Measurements from ENCODE around the gene CAMK4. TPM values are rescaled to one million over a fixed set of nuclear protein-coding genes. Genes with fewer than 3 reads are reported as not detected.

Gene CAMK4
- total and polyA plus RNA-seq, 4 donors, result 0.27 to 1.4 (median 1.2) TPM

GRCh38 chr5:111486055-111486454 lies 261.9 kb downstream of the CAMK4 start:
- no peaks in the 10 kb centered on the region for H3K36me3 ChIP-seq (ENCODE audit: control insufficient read depth in 4 of 4, insufficient read depth in 3 of 4, low read depth in 1 of 4, low read length in 3 of 4)
- DNase-seq (ENCODE audit: low spot score), result no peak
- 58% methylated on average over 2 of the region's 2 CpGs for WGBS
- no peak overlapping the region for H3K4me3 ChIP-seq (ENCODE audit: low read depth in 1 of 3, low read length in 3 of 3)
- no peaks in the 10 kb centered on the region for H3K9me3 ChIP-seq (ENCODE audit: control insufficient read depth in 4 of 4, low read length in 3 of 4)
- no peaks in the 10 kb centered on the region for H3K27me3 ChIP-seq (ENCODE audit: control insufficient read depth in 4 of 4, insufficient read depth in 4 of 4, low read length in 3 of 4)
- no peaks in the 10 kb centered on the region for H3K4me1 ChIP-seq (ENCODE audit: control insufficient read depth in 4 of 4, insufficient read depth in 4 of 4, low read length in 3 of 4)
- no peak for TF ChIP-seq RXRA (IDR thresholded peaks at IDR 0.05)
- TF ChIP-seq JUND (IDR thresholded peaks at IDR 0.05), result no peak
- TF ChIP-seq, protein P1, sequence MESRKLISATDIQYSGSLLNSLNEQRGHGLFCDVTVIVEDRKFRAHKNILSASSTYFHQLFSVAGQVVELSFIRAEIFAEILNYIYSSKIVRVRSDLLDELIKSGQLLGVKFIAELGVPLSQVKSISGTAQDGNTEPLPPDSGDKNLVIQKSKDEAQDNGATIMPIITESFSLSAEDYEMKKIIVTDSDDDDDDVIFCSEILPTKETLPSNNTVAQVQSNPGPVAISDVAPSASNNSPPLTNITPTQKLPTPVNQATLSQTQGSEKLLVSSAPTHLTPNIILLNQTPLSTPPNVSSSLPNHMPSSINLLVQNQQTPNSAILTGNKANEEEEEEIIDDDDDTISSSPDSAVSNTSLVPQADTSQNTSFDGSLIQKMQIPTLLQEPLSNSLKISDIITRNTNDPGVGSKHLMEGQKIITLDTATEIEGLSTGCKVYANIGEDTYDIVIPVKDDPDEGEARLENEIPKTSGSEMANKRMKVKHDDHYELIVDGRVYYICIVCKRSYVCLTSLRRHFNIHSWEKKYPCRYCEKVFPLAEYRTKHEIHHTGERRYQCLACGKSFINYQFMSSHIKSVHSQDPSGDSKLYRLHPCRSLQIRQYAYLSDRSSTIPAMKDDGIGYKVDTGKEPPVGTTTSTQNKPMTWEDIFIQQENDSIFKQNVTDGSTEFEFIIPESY (IDR thresholded peaks at IDR 0.05), result no peak
- TF ChIP-seq, protein P2, sequence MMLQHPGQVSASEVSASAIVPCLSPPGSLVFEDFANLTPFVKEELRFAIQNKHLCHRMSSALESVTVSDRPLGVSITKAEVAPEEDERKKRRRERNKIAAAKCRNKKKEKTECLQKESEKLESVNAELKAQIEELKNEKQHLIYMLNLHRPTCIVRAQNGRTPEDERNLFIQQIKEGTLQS (IDR thresholded peaks at IDR 0.05), result no peak
- H3K9ac ChIP-seq (ENCODE audit: low read depth in 1 of 2, low read length in 2 of 2), result no peak overlapping the region
- no peak overlapping the region for H3K27ac ChIP-seq (ENCODE audit: low read depth in 1 of 2, low read length in 2 of 2)

DNA sequence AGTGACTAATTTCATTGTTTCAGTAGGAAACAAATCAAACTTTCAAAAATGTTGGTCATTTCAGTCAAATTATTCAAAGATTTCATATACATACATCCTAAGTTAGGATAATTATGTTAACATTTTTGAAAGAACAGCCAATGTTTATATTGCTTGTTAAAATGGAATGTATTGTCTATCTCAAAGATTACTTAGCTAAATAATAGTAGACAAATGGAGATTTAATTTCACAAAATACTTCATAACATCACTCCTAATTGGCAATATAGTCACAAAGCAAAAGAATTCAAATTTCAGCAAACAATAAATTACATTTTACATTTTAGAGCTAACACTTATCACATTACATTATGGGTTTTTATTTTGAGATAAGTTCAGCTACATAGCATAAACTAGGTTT lies 262.7 kb downstream of the CAMK4 start:
- H3K4me3 ChIP-seq (ENCODE audit: low read depth in 1 of 3, low read length in 3 of 3), result no peak overlapping the region
- TF ChIP-seq YY1 (IDR thresholded peaks at IDR 0.05) (no peak), FOXA1 (IDR thresholded peaks at IDR 0.05) (no peak), HNF4G (IDR thresholded peaks at IDR 0.05) (no peak), RAD21 (IDR thresholded peaks at IDR 0.05) (no peak), REST (IDR thresholded peaks at IDR 0.05) (no peak), HNF4A (conservative IDR thresholded peaks at IDR 0.05) (no peak), NR2F2 (IDR thresholded peaks at IDR 0.05) (no peak), RXRA (IDR thresholded peaks at IDR 0.05) (no peak), JUND (IDR thresholded peaks at IDR 0.05) (no peak), SP1 (IDR thresholded peaks at IDR 0.05) (no peak), MAX (IDR thresholded peaks at IDR 0.05) (no peak)
- TF ChIP-seq, protein P1 (IDR thresholded peaks at IDR 0.05), result no peak
- TF ChIP-seq, protein P2 (IDR thresholded peaks at IDR 0.05), result no peak
- TF ChIP-seq, protein P3, sequence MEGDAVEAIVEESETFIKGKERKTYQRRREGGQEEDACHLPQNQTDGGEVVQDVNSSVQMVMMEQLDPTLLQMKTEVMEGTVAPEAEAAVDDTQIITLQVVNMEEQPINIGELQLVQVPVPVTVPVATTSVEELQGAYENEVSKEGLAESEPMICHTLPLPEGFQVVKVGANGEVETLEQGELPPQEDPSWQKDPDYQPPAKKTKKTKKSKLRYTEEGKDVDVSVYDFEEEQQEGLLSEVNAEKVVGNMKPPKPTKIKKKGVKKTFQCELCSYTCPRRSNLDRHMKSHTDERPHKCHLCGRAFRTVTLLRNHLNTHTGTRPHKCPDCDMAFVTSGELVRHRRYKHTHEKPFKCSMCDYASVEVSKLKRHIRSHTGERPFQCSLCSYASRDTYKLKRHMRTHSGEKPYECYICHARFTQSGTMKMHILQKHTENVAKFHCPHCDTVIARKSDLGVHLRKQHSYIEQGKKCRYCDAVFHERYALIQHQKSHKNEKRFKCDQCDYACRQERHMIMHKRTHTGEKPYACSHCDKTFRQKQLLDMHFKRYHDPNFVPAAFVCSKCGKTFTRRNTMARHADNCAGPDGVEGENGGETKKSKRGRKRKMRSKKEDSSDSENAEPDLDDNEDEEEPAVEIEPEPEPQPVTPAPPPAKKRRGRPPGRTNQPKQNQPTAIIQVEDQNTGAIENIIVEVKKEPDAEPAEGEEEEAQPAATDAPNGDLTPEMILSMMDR (IDR thresholded peaks at IDR 0.05; ENCODE audit: low read depth, low read length, missing input control), result no peak
- H3K27ac ChIP-seq (ENCODE audit: low read depth in 1 of 2, low read length in 2 of 2), result no peak overlapping the region
- no peaks in the 10 kb centered on the region for H3K27me3 ChIP-seq (ENCODE audit: control insufficient read depth in 4 of 4, insufficient read depth in 4 of 4, low read length in 3 of 4)
- DNase-seq (ENCODE audit: low spot score), result no peak
- no peaks in the 10 kb centered on the region for H3K9me3 ChIP-seq (ENCODE audit: control insufficient read depth in 4 of 4, low read length in 3 of 4)
- H3K4me1 ChIP-seq (ENCODE audit: control insufficient read depth in 4 of 4, insufficient read depth in 4 of 4, low read length in 3 of 4), result no peaks in the 10 kb centered on the region
- no peaks in the 10 kb centered on the region for H3K36me3 ChIP-seq (ENCODE audit: control insufficient read depth in 4 of 4, insufficient read depth in 3 of 4, low read depth in 1 of 4, low read length in 3 of 4)
- H3K9ac ChIP-seq (ENCODE audit: low read depth in 1 of 2, low read length in 2 of 2), result no peak overlapping the region
